ENCODE data around the gene PAM. TPM values are rescaled to one million over a fixed set of nuclear protein-coding genes. Genes with fewer than 3 reads are reported as not detected.

PAM gene
- total RNA-seq, 1 donor from 2014 or later, result 135 TPM

GRCh38 chr5:102910240-102911226 lies 155.4 kb downstream of the PAM start:
- Mint-ChIP-seq H3K27me3 (no peaks in the 10 kb centered on the region), H3K4me1 (ENCODE audit: unreplicated experiment) (peaks cover 6% of the 10 kb centered on the region), H3K9me3 (no peaks in the 10 kb centered on the region), H3K36me3 (peaks cover 5% of the 10 kb centered on the region), H3K4me3 (no peak overlapping the region), H3K27ac (no peak overlapping the region)
- no peak for TF ChIP-seq CTCF (conservative IDR thresholded peaks at IDR 0.05)
- DNase-seq (ENCODE audit: extremely low spot score, unreplicated experiment), result no peak

GRCh38 chr5:102911973-102912372 lies 156.9 kb downstream of the PAM start:
- DNase-seq (ENCODE audit: extremely low spot score, unreplicated experiment), result no peak
- Mint-ChIP-seq H3K27ac (no peak overlapping the region), H3K4me3 (no peak overlapping the region), H3K4me1 (ENCODE audit: unreplicated experiment) (peaks cover 6% of the 10 kb centered on the region), H3K9me3 (no peaks in the 10 kb centered on the region), H3K36me3 (no peaks in the 10 kb centered on the region), H3K27me3 (no peaks in the 10 kb centered on the region)
- TF ChIP-seq CTCF (conservative IDR thresholded peaks at IDR 0.05), result no peak

GRCh38 chr5:102916109-102916508 lies 161.0 kb downstream of the PAM start:
- no peak overlapping the region for H3K4me3 Mint-ChIP-seq
- no peaks in the 10 kb centered on the region for H3K4me1 Mint-ChIP-seq (ENCODE audit: unreplicated experiment)
- H3K9me3 Mint-ChIP-seq, result no peaks in the 10 kb centered on the region
- no peak for TF ChIP-seq CTCF (conservative IDR thresholded peaks at IDR 0.05)
- H3K36me3 Mint-ChIP-seq, result no peaks in the 10 kb centered on the region
- no peak overlapping the region for H3K27ac Mint-ChIP-seq
- DNase-seq (ENCODE audit: extremely low spot score, unreplicated experiment), result no peak
- H3K27me3 Mint-ChIP-seq, result no peaks in the 10 kb centered on the region

- H3K36me3 Mint-ChIP-seq, result no peaks in the 10 kb centered on the region
- H3K4me3 Mint-ChIP-seq, result no peak overlapping the region
- no peak overlapping the region for H3K27ac Mint-ChIP-seq
- no peak for TF ChIP-seq CTCF (conservative IDR thresholded peaks at IDR 0.05)
- no peaks in the 10 kb centered on the region for H3K4me1 Mint-ChIP-seq (ENCODE audit: unreplicated experiment)
- no peaks in the 10 kb centered on the region for H3K9me3 Mint-ChIP-seq
- no peaks in the 10 kb centered on the region for H3K27me3 Mint-ChIP-seq
- DNase-seq (ENCODE audit: extremely low spot score, unreplicated experiment), result no peak
Measured at GRCh38 chr5:102918986-102919610, 164.0 kb downstream of the PAM start.

- Mint-ChIP-seq H3K36me3 (no peaks in the 10 kb centered on the region), H3K27ac (no peak overlapping the region), H3K4me3 (no peak overlapping the region), H3K27me3 (no peaks in the 10 kb centered on the region), H3K9me3 (no peaks in the 10 kb centered on the region), H3K4me1 (ENCODE audit: unreplicated experiment) (peaks cover 12% of the 10 kb centered on the region)
- no peak for DNase-seq (ENCODE audit: extremely low spot score, unreplicated experiment)
- no peak for TF ChIP-seq CTCF (conservative IDR thresholded peaks at IDR 0.05)
Measured at GRCh38 chr5:102920762-102921161, 165.7 kb downstream of the PAM start.
